ENCODE measurements around the gene MSI2.

MSI2 gene

DNA sequence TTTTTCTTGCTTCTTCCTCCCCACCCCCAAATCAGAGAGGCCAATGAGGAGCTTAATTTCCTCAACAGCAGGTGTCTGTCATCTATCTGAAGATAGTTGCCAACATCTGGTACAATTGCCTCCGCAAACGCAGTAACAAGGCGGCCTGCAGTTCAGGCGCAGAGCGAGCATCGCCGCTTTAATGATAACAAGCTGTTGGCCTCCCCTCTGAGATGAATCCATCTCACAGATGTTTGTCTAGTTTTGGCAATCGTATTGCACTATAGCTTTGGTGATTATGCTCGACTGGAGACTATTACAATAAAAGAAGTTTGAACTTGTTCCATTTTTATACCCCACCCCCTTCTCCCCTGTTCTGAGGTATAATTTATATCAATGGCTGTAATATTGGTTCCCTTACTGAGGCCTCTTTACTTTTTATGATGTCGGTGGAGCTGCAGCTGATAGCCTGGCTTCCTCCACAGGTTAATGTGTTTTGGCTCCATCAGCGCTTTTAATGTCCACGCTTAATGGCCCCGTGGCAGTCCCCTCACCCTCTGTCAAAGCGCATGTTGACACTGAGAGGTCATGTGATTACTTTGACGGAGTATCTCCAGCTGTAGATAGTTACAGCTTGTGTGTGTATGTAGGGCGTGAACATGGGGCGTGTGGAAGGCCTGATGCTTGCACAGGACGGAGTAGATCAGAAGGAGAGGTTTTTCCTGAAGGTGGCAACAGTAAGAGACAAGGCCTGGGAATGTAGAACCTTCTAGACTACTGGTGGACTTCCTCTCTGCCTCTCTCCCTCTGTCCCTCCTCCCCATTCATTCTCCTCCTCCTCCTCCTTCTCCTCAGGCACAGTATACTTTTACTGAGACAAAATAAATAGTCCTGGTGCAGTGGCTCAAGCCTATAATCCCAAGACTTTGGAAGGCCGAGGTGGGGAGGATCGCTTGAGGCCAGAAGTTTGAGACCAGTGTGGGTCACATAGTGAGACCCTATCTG is 164.7 kb downstream of the MSI2 start:
- no peak for DNase-seq

DNA sequence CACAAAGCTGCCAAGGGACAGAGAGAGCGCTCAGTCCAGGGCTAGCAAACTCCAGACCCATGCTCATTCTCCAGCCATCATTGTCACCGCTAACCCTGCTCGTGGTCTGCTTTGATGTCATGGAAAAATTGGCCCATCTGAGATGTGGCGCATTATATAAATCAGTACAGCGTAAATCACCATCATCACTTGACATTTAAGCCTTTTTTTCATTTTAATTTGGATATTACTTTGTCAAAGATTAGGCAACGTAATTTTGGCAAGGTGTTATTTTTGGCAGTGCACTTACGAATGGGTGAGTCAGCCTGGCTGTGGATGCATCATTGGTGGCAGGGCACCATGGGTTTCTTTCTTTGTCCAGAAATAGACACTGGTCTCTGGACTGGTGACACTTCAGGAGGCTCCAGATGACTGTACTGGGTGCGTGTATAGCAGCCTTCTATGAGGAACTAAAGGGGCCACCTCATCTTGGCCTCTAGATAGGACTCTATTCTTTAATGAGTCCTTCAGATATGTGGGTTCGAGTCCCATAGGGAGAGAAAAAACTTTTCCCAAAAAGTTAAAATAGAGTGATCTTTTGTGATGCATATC is 166.3 kb downstream of the MSI2 start:
- no peak for DNase-seq

DNA sequence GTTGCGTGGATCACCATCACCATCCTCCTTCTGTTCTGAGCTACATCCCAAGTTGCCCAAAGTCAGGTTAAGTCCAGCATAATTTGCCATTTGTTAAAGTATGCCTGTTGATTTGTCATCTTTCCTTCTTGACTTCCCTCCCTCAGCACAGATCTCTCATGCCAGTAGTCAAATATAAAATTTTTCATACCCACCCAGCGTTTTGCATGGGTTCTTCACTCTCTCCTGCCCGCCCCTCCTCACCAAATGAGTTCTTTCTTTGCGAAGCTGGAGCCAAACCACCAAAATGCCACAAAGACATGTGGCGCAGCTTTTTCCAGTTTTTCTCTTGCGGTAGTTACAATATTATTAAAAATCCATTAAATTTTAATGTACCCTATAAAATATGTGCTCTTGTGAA is 167.2 kb downstream of the MSI2 start:
- no peak for DNase-seq

DNA sequence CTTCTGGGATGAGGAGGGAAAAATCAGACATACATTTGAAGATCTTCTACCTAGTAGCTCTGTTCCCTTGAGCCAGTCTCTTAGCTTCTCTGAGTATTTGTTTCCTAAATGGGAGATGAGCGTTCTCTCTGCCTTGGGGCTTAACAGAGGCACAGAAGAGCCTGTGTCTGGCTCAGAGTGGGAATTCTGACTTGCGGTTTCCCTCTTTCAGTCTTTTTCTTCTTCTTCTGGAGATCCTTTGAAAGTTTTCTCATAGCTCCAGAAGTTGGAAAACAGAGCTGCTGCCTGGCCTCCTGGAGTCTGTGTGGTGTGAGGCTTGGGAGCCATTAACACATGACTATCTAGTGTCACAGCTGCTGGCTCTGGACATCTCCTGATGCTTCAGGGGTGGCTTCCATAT is 167.9 kb downstream of the MSI2 start:
- DNase-seq, result no peak

DNA sequence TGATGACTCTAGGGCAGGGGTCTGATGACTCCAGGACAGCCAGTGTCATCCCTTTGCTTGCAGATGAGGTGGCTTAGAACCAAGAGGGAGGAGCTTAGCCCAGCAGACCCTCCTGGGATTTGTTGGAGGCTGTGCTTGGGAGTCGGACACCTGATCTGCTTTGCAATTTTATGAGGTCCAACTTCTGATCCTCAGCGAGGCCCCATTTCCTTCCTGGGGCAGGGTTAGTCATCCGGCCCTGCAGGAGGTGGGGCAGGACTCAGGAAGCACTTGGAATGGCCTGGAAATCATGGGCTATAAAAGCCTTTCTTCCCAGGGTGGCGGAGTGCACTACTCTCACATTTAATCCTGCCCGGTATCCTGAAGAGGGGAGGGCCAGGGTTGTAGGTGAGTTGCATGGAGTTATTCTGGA is 168.5 kb downstream of the MSI2 start:
- no peak for DNase-seq

DNA sequence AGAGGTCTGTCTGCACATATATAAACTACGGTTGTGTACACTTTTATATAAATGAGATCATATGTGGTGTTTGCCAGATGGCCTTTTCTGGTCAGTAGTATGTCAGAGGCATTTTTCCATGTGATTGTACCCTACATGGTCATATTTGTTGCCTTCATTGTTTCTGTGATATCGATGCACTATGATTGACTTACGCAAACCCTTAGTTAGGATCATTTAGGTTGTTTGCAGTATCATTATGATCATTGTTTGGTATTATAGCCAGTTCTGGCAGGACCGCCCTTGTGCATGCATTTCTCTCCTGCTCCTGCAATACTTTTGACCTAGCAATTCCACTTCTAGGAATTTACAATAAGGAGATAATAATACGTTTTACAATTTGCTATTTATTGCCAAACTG is 169.1 kb downstream of the MSI2 start:
- DNase-seq, result no peak

DNA sequence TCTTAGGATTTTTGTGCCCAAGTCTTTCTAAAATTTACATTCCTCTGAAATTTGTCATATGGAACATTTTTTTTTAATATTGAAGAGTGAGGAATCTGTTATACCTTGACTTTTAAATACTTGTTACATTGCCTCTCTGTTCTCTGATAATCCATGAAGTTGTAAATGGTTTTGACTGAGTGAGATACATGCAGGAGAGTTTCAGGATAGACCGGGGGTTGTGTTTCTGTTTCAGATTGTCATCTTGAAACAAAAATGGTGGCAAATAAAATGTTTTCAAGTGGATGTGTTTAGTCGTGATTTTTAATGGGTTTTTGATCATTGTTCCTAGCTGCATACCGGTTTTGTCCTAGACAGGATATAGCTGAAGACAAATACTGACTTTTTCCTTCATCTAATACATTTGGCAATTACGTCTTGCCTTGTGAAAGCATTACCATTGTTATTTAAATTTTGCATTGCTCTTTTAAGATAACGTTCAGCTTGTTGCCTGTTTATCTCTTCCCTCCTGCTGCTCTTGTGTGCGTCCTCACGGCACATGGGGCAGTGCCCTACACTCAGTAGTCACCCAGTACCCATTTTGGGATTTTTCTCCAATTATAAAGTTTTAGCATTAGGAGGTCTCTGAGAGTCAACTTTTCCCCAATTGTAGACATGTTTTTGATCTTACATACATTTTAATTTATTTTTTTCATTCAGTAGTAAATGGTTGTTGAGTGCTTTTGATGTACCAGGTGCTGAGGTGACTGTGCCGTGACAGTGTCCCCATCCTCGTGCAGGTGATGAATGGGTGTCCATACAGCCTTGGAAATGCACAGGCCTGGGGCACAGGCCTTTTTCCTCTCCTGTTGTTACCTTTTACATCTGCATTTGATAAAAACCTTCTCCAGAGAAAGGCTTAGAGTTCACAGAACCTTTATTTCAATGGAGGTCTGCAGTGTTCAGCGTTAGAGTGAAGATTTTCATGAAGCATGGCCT is 169.9 kb downstream of the MSI2 start:
- DNase-seq, result no peak

DNA sequence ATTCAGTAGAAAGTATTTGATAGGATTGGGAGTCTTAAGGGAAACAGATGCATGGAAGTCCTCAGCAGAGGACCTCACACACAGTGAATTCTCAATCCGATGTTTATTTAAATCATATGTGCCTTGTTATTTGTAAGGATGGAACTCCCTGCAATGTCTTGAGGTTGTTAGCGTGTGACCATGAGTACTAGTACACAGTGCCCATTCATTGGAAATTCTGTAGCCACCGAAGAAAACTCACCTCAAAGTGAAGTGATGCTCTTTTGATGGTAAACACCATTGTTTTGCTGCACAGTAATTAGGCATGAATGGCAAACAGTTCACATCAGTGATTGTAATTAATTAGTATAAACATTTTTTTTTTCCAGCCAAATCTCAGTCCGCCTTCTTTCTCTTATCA is 173.6 kb downstream of the MSI2 start:
- DNase-seq, result no peak

DNA sequence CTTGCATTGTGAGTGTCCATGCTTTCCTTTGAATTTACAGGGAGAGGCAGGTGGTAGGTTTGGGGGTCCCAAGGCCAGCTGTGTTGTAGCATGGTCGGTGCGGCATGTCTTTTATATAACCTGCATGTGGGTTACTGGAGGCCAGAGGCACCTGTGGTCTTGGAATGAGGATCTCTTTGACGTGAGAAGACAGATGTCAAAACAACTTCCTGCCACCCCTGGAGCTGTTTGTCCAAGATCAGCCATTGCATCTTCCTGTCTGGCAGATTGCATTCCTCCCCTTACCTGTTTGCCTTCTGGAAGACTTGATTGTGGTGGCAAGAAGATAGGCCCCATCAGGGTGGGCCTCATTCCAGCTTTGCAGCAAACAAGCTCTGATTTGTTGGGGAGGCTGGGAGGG is 175.1 kb downstream of the MSI2 start:
- DNase-seq, result no peak

DNA sequence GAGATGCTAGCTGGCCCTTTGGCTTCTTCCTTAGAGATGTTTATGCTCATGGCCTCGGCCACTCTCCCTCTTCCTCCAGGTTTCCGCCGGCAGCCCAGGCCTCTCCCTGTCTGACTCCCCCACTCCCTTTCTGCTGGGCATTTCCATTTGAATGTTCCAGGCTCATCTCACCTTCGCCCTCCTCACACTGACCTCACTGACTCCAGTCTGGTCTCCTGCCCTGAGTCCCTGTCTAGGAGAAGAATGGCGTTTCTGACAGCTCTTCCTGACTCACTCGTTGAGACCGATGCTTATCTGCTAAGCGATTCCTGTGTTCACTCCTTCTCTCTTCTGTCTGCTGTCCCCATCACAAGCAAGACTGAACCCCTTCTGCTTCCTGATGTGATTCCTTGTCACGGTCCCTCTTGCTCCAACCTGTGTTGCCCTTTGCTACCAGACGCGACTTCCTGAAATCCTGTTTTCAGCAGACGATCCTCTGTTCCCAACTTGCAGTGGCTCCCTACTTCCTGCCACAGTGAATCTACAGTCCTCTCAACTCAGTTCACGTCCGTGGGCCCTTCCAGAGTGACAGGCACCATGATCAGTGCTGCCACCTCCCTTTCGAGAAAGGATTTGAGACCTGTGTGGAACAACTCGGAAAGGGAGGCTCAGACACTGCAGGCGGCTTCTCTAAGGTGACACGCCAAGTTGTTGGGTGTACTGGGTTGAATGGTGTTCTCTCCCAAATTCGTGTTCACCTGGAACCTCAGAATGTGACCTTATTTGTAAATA is 176.4 kb downstream of the MSI2 start:
- no peak for DNase-seq

DNA sequence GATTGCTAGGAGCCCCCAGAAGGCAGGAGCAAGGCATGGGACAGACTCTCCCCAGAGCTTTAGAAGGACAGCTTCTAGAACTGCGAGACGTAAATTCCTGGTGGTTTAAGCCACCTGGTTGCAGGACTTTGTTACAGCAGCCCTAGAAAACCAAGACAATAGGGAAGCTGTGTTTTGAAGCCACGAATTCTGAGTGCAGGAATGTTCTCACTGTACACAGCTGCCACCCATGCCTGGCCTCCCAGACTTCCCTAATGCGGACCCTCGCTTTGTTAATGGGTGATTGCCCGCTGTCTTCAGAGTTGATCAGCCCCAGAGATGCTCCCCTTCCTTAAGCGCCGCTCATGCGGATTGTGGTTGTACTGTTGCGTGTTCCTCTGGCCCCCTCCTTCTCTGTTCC is 177.1 kb downstream of the MSI2 start:
- no peak for DNase-seq

DNA sequence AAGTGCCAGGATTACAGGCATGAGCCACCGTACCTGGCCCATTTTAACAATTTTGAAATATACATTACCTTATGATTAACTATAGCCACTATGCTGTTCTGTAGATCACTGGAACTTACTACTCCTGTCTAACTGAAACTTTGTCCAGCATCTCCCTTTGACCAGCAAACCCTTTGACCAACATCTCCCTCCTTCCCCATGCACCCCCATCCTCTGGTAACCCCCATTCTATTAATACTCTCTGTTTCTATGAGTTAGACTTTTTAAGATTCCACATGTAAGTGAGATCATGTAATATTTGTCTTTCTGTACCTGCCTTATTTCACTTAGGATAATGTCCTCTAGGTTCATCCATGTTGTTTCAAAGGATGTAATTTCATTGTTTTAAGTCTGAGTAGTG is 178.0 kb downstream of the MSI2 start:
- no peak for DNase-seq

DNA sequence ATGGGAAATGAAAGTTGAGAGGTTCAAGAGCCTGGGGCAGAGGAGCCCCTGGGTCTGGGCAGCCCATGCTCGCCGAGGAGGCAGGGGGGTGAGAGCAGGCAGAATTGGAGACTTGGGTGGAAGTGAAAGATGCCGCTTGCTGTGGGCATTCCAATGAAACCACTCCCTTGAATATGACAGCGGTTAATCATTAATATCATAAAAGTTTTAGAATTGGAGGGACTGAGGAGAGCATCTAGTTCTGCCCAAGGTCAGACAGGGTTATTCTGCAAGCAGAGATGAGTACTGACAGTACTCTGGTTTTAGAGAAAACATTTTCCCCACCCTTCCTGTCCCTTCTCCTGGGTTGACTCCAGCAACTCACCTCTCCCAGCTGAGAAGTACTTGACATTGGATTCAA is 180.2 kb downstream of the MSI2 start:
- no peak for DNase-seq

DNA sequence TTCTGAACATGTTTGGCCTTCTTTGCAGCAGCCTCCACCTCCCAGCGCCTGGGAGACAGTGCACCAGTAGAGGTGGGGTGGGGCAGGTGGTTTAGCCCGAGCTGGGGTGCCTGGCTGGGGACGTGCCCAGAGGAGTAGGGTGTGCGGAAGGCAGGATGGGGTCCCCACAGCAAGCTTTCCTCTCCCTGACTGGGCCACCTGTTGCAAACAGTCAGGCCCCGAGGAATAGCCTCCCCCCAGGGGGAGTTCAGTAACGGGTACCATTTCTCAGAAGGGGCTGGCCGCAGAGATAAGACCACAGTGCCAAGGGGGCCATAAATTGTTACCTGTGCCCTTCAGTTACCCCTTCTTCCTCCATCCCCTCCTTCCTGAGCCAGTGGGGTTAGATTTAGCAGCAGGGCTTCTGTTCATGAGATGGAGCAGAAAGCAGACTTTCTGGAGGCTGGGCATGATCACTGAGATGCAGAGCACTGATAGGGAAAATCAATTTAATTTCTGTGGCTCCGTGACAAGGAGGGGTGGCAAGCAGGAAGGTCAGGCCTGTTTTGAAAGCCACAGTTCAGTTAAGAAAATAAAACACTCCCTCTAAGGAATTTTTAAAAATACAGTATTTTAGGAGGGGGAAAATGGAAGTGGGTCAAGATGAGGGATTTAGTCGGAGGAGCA is 181.9 kb downstream of the MSI2 start:
- no peak for DNase-seq

DNA sequence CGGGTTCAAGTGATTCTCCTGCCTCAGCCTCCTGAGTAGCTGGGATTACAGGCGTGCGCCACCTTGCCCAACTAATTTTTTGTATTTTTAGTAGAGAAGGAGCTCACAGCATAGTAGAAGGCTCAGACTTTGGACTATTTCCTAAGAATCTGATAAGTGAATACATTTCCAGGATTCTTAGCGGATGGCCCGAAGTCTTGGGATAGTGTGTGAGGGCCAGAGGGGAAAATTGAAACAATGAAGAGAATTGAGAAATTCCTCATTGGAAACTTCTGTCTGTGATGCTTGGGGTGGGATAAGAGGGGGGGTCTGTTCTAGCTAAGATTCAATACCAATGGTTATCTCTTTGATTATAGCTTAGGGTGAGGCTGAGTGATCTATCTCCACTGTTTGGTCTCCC is 183.3 kb downstream of the MSI2 start:
- DNase-seq, result no peak

DNA sequence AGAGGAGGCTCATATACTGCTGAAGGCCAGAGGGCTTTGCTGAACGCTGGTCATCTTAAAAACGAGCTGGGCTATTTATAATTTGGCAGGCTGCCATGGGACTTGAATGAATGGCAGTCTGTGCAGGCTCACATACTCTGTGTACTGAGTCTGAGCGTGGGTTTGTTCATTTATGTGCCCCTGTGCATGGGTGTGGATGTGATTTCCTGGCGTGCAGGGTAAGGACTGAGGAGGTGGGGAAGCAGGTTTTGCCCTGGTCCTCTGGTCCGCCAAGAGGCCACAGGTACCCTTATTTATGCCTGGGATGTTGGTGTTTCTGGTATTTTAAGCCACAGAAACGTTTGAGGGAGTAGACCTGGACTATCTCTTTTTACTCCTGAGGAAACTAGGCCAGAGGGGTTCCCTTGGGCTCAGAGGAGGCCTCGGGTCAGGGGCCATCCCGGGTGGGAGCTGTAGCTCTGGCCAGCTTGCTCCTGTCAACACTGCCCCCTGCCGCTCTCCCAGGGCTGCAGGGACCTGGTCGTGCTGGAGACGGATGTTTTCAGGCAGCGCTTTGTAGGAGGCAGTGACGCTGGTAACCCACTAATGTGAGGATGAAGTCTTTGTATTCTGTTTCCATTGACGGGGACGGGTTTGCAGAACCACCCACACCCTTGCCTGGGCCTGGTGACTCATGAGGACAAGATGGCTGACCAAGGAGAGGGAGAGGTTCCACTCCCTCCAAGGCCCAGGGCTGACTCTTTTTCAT is 184.4 kb downstream of the MSI2 start:
- peak; percentile 75 for DNase-seq

DNA sequence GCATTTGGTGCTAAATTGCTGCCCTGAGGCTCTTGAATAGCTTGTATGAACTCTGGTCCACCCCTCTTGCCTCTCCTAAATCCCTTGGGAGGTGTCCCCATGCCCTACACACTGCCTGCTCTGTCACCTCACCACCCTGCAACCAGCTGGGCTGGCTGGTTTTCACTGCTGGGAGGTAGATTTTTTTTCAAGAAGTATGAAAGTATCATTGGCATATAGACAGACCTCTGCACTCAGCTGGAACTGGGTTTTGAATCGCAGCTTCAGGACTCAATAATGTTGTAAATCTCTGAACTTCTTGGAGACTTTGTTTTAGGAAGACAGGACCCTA is 184.9 kb downstream of the MSI2 start:
- DNase-seq, result no peak

DNA sequence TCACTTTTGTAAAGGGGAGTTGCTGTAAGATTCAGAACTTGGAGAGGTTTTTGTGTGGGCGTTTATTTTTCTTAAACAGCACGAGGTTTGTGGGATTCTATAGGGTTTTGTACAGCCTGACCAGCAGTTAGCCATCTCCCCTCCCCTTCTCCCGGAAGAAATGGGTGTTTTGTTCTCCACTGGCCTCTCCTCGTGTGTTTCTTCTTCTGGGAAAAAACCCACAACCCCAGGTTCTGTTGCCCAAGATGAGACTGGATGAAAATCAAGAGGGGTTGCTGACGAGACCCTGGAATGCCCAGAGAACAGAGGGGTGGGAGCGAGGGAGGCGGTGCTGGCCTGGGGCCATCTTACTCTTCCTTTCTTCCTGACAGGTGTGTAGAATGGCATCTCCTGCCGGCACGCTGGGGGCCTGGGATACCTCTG is 186.1 kb downstream of the MSI2 start:
- no peak for DNase-seq

DNA sequence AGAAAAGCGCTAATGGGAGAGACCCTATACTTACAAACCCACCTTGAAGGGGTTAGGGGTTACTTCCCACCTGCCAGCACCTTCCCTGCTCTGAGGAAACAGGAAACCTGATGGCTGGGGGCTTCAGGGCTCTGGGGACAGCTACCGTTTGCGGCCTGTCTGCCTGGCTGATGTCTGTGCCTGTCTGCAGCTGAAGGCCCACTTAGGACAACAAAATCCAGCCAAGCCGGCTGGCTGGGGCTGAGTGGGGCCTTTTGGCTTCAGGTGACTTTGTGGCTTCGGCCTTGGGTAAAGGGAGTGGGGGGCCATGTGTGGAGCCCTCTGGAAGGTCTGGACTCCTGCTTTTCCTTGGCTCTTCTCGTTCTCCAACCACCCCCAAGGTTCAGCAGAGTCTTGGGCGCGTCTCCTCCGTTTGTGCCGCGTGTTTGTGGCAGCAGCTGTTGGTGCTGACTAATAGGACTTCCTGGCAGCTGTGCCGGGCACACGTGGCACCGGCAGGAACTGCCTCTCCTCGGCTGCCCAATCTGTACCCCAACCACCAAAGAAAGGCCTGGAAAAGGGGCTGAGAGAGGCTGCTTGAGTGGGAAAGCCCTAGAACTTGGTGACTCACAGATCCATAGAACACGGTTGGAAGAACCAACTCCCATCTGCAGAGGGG is 186.7 kb downstream of the MSI2 start:
- peak; percentile 67 for DNase-seq

DNA sequence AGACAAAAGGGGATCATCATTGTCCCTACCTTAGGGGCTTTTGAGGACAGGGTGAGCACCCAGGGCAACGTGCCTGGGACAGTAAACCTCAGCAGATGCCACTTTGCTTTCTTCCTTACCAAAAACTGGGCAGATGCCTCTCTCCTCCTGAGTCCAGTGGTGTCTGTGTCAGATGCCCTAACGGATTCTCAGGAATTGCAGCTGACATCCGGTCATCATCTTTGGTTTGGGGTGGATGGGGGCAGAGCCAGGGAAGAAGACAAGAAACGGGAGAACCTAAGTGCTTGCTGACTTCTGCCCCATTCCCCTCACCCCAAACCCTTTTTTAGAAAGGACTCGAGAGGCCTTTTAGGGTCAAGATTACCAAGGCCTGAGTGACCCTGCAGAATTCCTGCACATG is 187.5 kb downstream of the MSI2 start:
- no peak for DNase-seq

Measured in stimulated activated CD4-positive, alpha-beta T cell treated with anti-CD3 and anti-CD28 coated beads, Interleukin-4, amount 100 ng/mL, for 1 hour (primary cell).